Glutamatergic neuron (in vitro differentiated cells): ENCODE data around the gene TTC27. TPM values are rescaled to one million over a fixed set of nuclear protein-coding genes. Genes with fewer than 3 reads are reported as not detected.
"Not testable (repeated sequence)": the region's sequence is repeated elsewhere in the genome, so short reads cannot be mapped to it uniquely, and the experiment has no call there.

Experiments used
- DNase-seq: peaks from one replicate; pipeline ENCODE4 v3.0.0; 2022
- H3K27ac Mint-ChIP-seq: one replicate; pipeline ENCODE4 v1.8.0; 2020; ENCODE audit warnings: mild to moderate bottlenecking, mixed read lengths, inconsistent platforms; ENCODE audit not compliant: unreplicated experiment
- H3K27me3 Mint-ChIP-seq: one replicate; pipeline ENCODE4 v1.8.0; 2020; ENCODE audit warnings: mild to moderate bottlenecking, moderate library complexity, mixed read lengths, inconsistent platforms; ENCODE audit not compliant: unreplicated experiment
- H3K36me3 Mint-ChIP-seq: one replicate; pipeline ENCODE4 v1.8.0; 2020; ENCODE audit warnings: mild to moderate bottlenecking, mixed read lengths, inconsistent platforms; ENCODE audit not compliant: unreplicated experiment
- H3K4me1 Mint-ChIP-seq: one replicate; pipeline ENCODE4 v1.8.0; 2020; ENCODE audit warnings: mild to moderate bottlenecking, low read depth, mixed read lengths, inconsistent platforms; ENCODE audit not compliant: unreplicated experiment
- H3K4me3 Mint-ChIP-seq: one replicate; pipeline ENCODE4 v1.8.0; 2020; ENCODE audit warnings: mild to moderate bottlenecking, mixed read lengths, inconsistent platforms; ENCODE audit not compliant: unreplicated experiment
- H3K9me3 Mint-ChIP-seq: one replicate; pipeline ENCODE4 v1.8.0; 2020; ENCODE audit warnings: mild to moderate bottlenecking, moderate library complexity, mixed read lengths, inconsistent platforms; ENCODE audit not compliant: unreplicated experiment
- microRNA-seq: library from miRNA; unstranded; fragments of <30 nt; microRNA quantifications from one replicate; pipeline ENCODE4, GENCODE V29; 2020; ENCODE audit not compliant: unreplicated experiment
- total RNA-seq: library from RNA; stranded (reverse); fragmentation: NEBNext Ultra II Directional; extraction: Animal tissue kit (Norgen Biotek cat#: 25700); gene quantifications from one replicate; pipeline ENCODE4 v1.2.1, GENCODE V29; 2021; ENCODE audit not compliant: unreplicated experiment
- TF ChIP-seq, protein P1 (sequence below): fragments of 200-600 bp; sonication (generic); IDR thresholded peaks from one replicate; pipeline ENCODE4 v1.5.0; 2021; ENCODE audit not compliant: partially characterized antibody, unreplicated experiment

Gene TTC27
- total RNA-seq, 1 donor from 2014 or later = 8.3 TPM

DNA sequence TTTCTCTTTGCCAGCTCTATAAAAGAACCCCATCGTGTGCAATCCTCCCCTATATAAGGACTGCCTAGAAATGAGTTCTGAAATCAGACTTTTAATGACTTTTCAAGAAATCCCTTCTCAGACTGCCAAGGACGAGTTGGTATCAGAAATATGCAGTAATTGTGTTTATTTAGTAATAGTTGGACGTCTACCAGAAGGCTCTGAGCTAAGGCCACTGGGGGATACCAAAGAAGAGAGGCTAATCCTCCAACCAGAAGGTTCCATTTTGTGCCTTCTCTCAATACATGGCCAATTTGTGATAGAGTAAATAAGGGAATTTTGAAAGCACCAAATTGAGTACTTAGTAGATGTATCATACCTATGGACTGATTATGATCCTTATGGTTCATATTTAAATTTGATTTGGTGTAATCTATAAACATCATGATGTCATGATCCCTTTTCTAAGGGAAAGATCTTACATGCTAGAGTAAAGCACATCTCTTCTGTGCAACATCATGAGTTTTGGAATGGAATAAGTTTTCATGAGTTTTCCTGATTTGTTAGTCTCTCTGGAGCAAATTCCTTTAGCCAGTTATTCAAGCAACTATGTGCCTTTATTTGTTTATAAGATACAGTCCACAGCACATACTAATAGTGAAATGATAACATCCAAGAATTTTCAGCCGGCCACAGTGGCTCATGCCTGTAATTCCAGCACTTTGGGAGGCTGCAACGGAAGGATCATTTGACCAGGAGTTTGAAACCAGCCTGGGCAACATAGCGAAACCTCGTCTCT, 236.7 kb downstream of the TTC27 start:
- peaks cover 3% of the 10 kb centered on the region for H3K9me3 Mint-ChIP-seq
- H3K4me3 Mint-ChIP-seq = no peak overlapping the region
- H3K4me1 Mint-ChIP-seq = peaks cover 4% of the 10 kb centered on the region
- H3K27ac Mint-ChIP-seq = no peak overlapping the region
- peaks cover 3% of the 10 kb centered on the region for H3K27me3 Mint-ChIP-seq
- no peaks in the 10 kb centered on the region for H3K36me3 Mint-ChIP-seq
- TF ChIP-seq, protein P1, sequence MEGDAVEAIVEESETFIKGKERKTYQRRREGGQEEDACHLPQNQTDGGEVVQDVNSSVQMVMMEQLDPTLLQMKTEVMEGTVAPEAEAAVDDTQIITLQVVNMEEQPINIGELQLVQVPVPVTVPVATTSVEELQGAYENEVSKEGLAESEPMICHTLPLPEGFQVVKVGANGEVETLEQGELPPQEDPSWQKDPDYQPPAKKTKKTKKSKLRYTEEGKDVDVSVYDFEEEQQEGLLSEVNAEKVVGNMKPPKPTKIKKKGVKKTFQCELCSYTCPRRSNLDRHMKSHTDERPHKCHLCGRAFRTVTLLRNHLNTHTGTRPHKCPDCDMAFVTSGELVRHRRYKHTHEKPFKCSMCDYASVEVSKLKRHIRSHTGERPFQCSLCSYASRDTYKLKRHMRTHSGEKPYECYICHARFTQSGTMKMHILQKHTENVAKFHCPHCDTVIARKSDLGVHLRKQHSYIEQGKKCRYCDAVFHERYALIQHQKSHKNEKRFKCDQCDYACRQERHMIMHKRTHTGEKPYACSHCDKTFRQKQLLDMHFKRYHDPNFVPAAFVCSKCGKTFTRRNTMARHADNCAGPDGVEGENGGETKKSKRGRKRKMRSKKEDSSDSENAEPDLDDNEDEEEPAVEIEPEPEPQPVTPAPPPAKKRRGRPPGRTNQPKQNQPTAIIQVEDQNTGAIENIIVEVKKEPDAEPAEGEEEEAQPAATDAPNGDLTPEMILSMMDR = no peak
- no peak for DNase-seq

DNA sequence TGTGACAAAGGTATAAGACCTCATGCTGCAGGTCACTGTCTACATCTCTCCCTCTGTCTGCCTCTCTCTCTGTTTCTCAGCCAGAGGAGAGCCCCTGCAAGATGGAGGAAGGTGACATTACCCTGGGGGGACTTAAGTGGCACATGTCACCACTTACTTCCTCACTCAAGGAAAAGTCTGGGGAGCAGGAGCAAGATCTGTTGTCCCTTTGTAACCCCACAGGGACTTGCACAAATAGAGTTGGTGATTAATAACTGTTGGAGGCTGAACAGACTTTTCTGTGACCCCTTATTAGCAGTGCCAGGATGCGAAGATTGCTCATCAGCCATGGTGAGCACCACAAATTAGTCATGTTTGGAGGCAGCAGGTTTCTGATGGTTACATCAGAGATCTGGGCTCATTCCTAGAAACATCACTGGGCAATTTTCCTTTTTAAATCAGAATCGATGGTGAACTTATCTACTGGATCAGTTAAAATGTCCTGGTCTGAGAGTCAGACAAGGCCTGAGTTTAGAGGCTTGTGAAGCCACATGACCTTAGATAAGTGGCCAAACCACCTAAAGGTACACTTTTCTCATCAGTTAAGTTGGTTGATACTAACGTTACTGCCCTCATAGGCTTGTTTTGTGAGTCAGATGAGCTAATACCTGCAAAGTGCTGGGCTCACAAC, 237.7 kb downstream of the TTC27 start:
- no peak for DNase-seq
- peaks cover 4% of the 10 kb centered on the region for H3K4me1 Mint-ChIP-seq
- no peaks in the 10 kb centered on the region for H3K36me3 Mint-ChIP-seq
- H3K4me3 Mint-ChIP-seq = no peak overlapping the region
- TF ChIP-seq, protein P1 = no peak
- H3K27me3 Mint-ChIP-seq = peaks cover 1% of the 10 kb centered on the region
- peak overlapping the region; percentile 59 for H3K27ac Mint-ChIP-seq
- peaks cover 3% of the 10 kb centered on the region for H3K9me3 Mint-ChIP-seq

DNA sequence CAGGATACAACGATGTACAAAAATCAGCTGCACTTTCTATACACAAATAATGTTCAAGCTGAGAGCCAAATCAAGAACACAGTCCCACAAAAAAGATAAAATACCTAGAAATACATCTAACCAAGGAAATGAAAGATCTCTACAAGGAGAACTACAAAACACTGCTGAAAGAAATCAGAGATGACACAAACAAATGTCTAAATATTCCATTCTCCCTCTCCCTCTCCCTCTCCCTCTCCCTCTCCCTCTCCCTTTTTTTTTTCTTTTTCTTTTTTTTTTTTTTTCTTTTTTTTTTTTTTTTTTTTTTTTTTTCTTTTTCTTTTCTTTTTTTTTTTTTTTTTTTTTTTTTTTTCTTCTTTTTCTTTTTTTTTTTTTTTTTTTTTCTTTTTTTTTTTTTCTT, 238.6 kb downstream of the TTC27 start:
- H3K27me3 Mint-ChIP-seq, H3K4me3 Mint-ChIP-seq, H3K9me3 Mint-ChIP-seq, H3K4me1 Mint-ChIP-seq, H3K36me3 Mint-ChIP-seq, H3K27ac Mint-ChIP-seq, DNase-seq: not testable (repeated sequence)

Small RNA genes within 50 kb of the gene (microRNA-seq; reads per million reads assigned to microRNA genes)
- not detected for gene MIR4765
